Activated T-helper 9 cell treated with anti-CD3 and anti-CD28 coated beads, Interleukin-2, amount 50 U/mL, for 16 hours (primary cell): Measurements from ENCODE around the gene NSUN7.
A peak's percentile ranks its signal among the peaks of the same experiment; 100 is the strongest.
"Not testable (repeated sequence)": the region's sequence is repeated elsewhere in the genome, so short reads cannot be mapped to it uniquely, and the experiment has no call there.

Experiments used
- DNase-seq: peaks from one replicate; pipeline ENCODE4 v3.0.0-alpha.2; 2020; ENCODE audit warnings: low read depth

NSUN7 gene

GRCh38 chr4:40817157-40817556, 67.4 kb downstream of the NSUN7 start:
- not testable (repeated sequence) for DNase-seq

DNA sequence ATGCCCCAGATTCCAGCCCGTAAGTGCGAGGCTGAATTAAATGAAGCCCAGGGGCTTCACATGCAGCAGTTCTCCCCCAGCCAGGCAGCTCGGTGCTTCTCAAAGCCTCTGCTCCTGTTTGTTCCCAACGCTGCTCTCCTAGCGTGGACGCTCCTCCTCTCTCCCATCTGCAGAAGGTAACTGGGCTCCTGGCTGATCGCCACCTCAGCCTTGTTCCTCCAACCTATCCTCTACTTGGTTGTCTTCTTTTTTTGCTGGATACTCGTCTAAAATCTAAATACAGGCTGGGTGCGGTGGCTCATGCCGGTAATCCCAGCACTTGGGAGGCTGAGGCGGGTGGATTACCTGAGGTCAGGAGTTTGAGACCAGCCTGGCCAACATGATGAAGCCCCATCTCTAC, 70.3 kb downstream of the NSUN7 start:
- DNase-seq, result no peak

- DNase-seq, result no peak
Observed at GRCh38 chr4:40822420-40823166, 72.8 kb downstream of the NSUN7 start.

GRCh38 chr4:40825014-40825838, 75.5 kb downstream of the NSUN7 start:
- no peak for DNase-seq

GRCh38 chr4:40826821-40827220, 77.1 kb downstream of the NSUN7 start:
- DNase-seq, result no peak

DNA sequence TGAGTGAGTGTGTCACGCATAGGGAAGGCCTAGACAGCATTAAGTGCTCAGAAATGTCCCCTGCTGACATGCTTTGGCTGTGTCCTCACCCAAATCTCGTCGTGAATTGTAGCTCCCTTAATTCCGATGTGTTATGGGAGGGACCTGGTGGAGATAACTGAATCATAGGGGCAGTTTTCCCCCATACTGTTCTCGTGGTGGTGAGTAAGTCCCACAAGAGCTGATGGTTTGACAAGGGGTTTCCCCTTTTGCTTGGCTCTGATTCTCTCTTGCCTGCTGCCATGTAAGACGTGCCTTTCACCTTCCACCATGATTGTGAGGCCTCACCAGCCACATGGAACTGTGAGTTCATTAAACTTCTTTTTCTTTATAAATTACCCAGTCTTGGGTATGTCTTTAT, 78.0 kb downstream of the NSUN7 start:
- DNase-seq, result no peak

DNA sequence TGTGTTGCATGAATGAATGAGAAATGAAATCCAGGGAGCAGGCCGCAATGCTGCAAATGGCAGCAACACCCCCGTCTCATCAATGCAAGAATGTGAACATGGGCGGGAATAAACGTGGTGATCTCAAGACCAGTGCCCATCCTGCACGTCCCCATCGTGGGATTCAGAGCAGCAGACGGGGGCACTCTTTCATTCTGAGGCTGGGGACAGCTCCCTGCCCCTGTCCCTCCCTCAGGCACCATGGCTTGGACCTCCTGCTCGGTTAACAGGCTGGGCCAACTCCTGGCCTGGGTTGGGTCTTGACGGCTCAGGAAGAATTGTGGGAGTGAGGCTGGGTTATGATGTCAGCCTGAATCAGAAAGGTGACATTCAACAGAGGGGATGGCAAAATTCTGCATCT, 78.9 kb downstream of the NSUN7 start:
- DNase-seq, result no peak

DNA sequence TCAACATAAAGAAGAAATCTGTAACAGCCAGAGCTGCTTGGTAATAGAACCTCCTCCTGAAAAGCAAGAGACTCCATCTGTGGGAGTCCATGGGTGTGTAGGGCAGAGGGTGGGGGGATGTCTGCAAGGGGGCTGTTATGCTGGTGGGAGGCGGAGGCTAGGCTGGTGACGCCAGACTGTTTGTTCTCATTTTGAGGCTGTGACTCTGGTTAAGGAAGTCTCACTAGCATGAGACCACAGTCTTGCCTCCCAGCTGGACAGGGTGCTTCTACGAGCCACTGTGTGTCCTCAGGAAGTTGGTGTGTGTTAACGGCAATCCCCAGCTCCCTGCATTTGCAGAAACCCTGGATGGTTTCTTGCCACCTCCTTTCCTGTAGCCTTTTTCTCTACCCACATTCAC, 79.8 kb downstream of the NSUN7 start:
- DNase-seq, result no peak

- DNase-seq, result no peak
Observed at GRCh38 chr4:40831146-40831907, 81.6 kb downstream of the NSUN7 start.

- no peak for DNase-seq
Observed at GRCh38 chr4:40832175-40832574, 82.4 kb downstream of the NSUN7 start.

DNA sequence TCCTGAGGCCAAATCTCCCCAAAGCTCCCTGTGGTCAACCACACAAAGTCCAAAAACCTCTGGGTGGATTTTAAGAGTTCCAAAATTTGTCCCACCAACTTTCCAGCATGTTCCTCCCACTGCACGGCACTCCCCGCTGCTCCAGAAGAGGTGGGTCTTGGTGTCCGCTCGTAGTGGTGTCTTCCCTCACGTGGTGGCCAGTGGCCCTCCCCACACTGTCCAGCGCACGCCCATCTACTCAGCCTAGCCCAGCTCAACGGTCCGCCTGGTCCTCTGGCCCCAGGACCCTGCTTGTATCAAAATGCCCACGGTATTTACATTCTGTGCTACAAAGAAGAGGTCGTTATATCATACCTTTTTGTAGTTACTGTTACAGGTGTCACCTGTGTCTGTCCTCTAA, 83.5 kb downstream of the NSUN7 start:
- no peak for DNase-seq

DNA sequence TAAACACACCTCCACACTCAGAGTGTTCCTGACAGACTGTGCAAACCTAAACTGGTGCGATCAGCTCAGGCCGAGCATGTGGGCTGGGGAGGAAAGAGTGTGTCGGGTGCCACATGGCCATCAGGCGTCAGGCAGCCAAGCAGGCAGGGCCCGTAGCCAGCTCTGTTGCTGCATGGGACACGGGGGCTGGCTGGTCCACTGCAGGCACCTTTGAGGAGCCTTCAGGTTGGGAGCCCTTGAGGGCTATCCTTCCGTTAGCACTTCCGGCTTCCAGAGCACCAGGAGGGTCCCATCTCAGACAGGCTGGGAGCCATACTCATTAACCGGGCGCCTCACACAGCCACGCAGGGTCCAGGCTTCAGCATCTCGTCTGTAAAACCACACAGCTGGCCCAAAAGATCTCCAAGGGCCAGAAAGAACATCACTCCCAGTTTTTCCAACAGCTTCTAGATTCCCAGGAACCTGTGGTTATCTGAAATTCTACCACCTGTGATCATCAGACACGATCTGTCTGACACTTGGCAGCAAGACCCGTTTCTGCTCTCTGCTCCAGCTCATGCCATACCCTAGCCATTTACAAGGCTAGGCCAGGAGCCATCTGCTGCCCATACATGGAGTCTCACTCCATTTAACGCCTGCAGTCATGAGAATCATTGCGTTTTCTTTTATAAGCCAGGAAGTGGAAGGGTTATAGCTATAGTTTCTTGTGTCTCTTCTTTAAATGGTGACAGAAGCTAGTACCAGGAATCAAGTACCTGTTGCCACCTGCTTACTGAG, 87.5 kb downstream of the NSUN7 start:
- no peak for DNase-seq

- no peak for DNase-seq
Observed at GRCh38 chr4:40838742-40839141, 89.0 kb downstream of the NSUN7 start.

- no peak for DNase-seq
Observed at GRCh38 chr4:40840255-40840984, 90.7 kb downstream of the NSUN7 start.

GRCh38 chr4:40840985-40841571, 91.3 kb downstream of the NSUN7 start:
- peak; percentile 54 for DNase-seq

DNA sequence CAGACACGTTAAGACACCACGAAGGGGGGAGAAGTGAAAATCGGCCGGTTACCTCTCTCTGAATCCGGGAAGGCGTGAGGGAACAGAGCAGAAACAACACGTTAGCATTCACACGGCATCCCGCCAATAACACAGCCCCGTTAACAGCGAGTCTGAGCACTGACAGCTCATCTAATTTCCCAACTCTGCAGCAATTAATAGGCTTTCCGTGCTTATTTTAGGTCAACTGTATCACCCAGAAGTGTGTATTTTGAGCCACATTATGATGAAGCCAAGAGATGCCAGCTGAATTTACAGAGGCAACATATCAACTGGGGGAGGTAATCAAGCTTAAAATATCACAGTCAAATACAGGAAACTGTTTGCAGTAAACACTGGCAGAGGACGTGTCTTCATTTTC, 92.6 kb downstream of the NSUN7 start:
- no peak for DNase-seq

GRCh38 chr4:40842725-40843423, 93.1 kb downstream of the NSUN7 start:
- DNase-seq, result no peak

DNA sequence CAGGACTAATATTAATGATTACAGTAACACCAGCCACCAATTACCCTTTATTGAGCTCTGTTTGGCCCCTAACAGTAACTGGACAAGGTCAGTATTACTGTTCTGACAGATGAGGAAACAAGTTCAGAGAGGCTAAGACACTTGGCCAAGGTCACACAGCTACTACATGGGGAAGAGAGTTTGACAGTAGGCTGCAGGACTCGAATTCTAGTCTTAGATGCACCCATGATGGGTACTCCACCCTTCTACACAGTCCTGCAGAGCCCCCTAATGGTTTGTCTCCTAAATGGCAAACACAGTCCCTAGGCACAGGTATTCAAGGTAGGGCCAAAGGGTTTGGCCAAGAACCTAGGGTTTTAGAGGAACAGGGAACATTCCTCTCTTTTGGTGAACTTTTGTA, 93.9 kb downstream of the NSUN7 start:
- DNase-seq, result no peak

DNA sequence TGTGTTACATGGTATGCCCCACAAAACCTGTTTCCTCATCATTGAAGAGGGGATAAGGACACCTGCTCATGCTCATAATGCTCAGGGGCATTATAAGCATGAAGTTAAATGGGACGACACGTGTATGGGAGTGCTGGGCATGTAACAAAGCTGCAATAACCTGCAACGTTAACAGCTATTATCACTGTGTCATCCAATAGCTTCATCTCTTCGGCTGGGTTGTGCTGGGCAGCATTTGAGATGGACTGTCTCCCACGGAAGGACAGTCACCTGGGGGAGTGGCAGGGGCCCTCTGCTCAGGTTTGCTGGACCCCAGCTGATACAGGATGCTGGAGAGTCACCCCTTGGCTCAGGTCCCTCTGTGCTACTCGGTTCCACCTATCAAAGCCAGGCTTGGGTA, 94.5 kb downstream of the NSUN7 start:
- DNase-seq, result no peak

DNA sequence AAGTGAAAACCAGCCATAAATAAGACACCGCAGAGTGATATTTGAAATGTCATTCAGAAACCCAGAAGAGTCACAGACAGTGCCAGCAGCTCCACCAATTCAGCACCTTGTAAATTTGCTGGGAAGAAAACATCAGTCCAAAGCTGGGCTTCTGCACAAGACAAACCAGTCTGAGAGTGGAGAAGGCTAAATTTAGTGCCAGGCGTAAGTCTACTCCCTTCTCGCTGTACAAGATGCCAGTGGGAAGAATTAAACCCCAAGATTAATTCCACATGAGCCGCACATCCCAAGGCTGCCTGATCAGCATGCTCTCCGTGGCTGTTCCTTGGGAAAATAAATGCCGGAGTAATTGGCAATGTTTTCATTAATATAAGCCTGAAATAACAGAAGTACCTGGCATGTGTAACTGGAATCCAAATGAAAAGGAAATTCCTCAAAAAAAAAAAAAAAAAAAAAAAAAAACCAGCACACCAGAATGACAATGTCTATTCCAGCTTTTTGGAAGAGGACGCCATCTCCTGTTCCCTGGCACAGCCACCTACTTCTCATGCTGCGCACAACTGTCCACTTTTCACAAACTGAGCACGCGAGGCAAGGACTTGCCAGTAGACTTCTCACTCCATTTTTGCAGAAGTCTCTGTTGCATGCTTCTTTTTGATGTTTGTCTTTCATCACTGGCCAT, 95.5 kb downstream of the NSUN7 start:
- DNase-seq, result no peak
